Panc1 (cell line): ENCODE data around the gene SPC25. TPM values are rescaled to one million over a fixed set of nuclear protein-coding genes. Genes with fewer than 3 reads are reported as not detected.

Experiments used
- ATAC-seq: fragments of 200-7000 bp; cut with Tn5 transposase; 2 replicates; pipeline ENCODE4 v1.9.1; 2020; ENCODE audit warnings: mild to moderate bottlenecking, moderate library complexity
- BruUV-seq: library from RNA; stranded (reverse); fragments of 400-500 nt; replicated peaks from 2 replicates; lab custom pipeline; 2021; lab: Mats Ljungman, UMichigan
- CTCF ChIA-PET: fragments of 300-600 bp; sonication (Branson Sonifier 250); formaldehyde crosslinking; loops from one replicate; lab custom pipeline; 2022; ENCODE audit warnings: antibody characterized with exemption; lab: Charles Lee
- POLR2A ChIA-PET: fragments of 300-600 bp; sonication (Branson Sonifier 250); formaldehyde crosslinking; loops from one replicate; lab custom pipeline; 2022; ENCODE audit warnings: antibody characterized with exemption; lab: Charles Lee
- DNase-seq: peaks from one replicate; pipeline ENCODE4 v3.0.0-alpha.2; 2010; ENCODE audit warnings: low read depth, low spot score
- H3K27ac ChIP-seq: 2 replicates; pipeline ENCODE4 v1.5.1; 2011; ENCODE audit warnings: mild to moderate bottlenecking, low read length, inconsistent platforms
- H3K27me3 ChIP-seq: fragments of 200-500 bp; sonication (Bioruptor generic); 2 replicates; pipeline ENCODE4 v1.6.0; 2014; ENCODE audit warnings: low read length, inconsistent platforms; ENCODE audit not compliant: control insufficient read depth, insufficient read depth
- H3K36me3 ChIP-seq: fragments of 200-500 bp; sonication (Bioruptor generic); 2 replicates; pipeline ENCODE4 v1.5.1; 2014; ENCODE audit warnings: inconsistent platforms, mild to moderate bottlenecking, low read length, moderate library complexity; ENCODE audit not compliant: control insufficient read depth, insufficient read depth
- H3K4me1 ChIP-seq: 2 replicates; pipeline ENCODE4 v1.5.1; 2011; ENCODE audit warnings: inconsistent platforms, mild to moderate bottlenecking, low read length, moderate library complexity; ENCODE audit not compliant: control insufficient read depth, insufficient read depth
- H3K4me3 ChIP-seq, 2 experiments: 2 replicates each; pipeline ENCODE4 v1.5.1; 2011 to 2012; ENCODE audit warnings: low read depth in 2 of 2, low read length in 2 of 2, mild to moderate bottlenecking in 2 of 2, inconsistent platforms in 1 of 2, moderate library complexity in 1 of 2
- H3K9me3 ChIP-seq: fragments of 200-500 bp; sonication (Bioruptor generic); 2 replicates; pipeline ENCODE4 v1.5.1; 2014; ENCODE audit warnings: low read depth, mild to moderate bottlenecking, inconsistent platforms, low read length, moderate library complexity; ENCODE audit not compliant: control insufficient read depth, insufficient read depth
- CTCF ChIP-seq: fragments of 450-650 bp; IDR thresholded peaks from 2 replicates; pipeline ENCODE4 v1.5.1; 2017; ENCODE audit warnings: mild to moderate bottlenecking
- POLR2AphosphoS5 ChIP-seq: IDR thresholded peaks from 2 replicates; pipeline ENCODE4 v1.6.1; 2012; ENCODE audit warnings: mild to moderate bottlenecking, low read depth, low read length, moderate library complexity
- REST ChIP-seq, 2 experiments: IDR thresholded peaks; 2 replicates each; pipeline ENCODE4 v1.6.1; 2011 to 2012; ENCODE audit warnings: low read depth in 2 of 2, control low read depth in 1 of 2, low read length in 1 of 2, mild to moderate bottlenecking in 1 of 2, moderate library complexity in 1 of 2; ENCODE audit not compliant: insufficient read depth in 1 of 2
- SIN3A ChIP-seq: IDR thresholded peaks from 2 replicates; pipeline ENCODE4 v1.6.1; 2012; ENCODE audit warnings: low read depth, mild to moderate bottlenecking, low read length, moderate library complexity, borderline replicate concordance; ENCODE audit not compliant: insufficient read depth
- TCF7L2 ChIP-seq: IDR thresholded peaks from 2 replicates; pipeline ENCODE4 v1.6.1; 2011; ENCODE audit warnings: mild to moderate bottlenecking, low read depth, low read length, inconsistent platforms
- in situ Hi-C: cut with HindIII; loops from 2 replicates; pipeline ENCODE4 v1.10.0; 2016; ENCODE audit warnings: low sequenced_read_pairs, low pct_unique_long_range_greater_than_20kb
- intact Hi-C: fragments of 100-400 bp; cut with micrococcal nuclease; formaldehyde crosslinking; loops from one replicate; pipeline ENCODE4 v1.10.0; 2022; ENCODE audit not compliant: unreplicated experiment
- total RNA-seq: library from RNA; stranded (reverse); gene quantifications from one replicate; pipeline ENCODE4 v1.2.1, GENCODE V29; 2021; ENCODE audit not compliant: unreplicated experiment

SPC25 gene
- total RNA-seq, 1 experiment from 2014 or later: 21.1 TPM

GRCh38 chr2:168821992-168822391 is 68.2 kb downstream of the SPC25 start:
- ChIA-PET POLR2A (no interaction called here), CTCF (no interaction called here)
- Histone ChIP-seq H3K27ac (no peak overlapping the region), H3K9me3 (no peaks in the 10 kb centered on the region), H3K4me3 (no peak overlapping the region), H3K27me3 (no peaks in the 10 kb centered on the region), H3K4me1 (no peaks in the 10 kb centered on the region), H3K36me3 (no peaks in the 10 kb centered on the region)
- ATAC-seq (no peak), DNase-seq (no peak)
- TF ChIP-seq TCF7L2 (no peak), POLR2AphosphoS5 (no peak), CTCF (no peak), SIN3A (no peak)
- intact Hi-C loops (no loop called here), in situ Hi-C loops (no loop called here)
- no TSS peak for BruUV-seq

- no peaks in the 10 kb centered on the region for H3K4me1 ChIP-seq
- DNase-seq (no peak), ATAC-seq (no peak)
- H3K27me3 ChIP-seq: no peaks in the 10 kb centered on the region
- no peak overlapping the region for H3K27ac ChIP-seq
- intact Hi-C loops (no loop called here), in situ Hi-C loops (no loop called here)
- POLR2A ChIA-PET: no interaction called here
- no peaks in the 10 kb centered on the region for H3K9me3 ChIP-seq
- no peak overlapping the region for H3K4me3 ChIP-seq
- TF ChIP-seq REST (IDR thresholded peaks at IDR 0.05; ENCODE audit: insufficient read depth in 1 of 2, low read depth in 2 of 2, low read length in 1 of 2): no peak
- no peak for TF ChIP-seq CTCF
- TF ChIP-seq TCF7L2: no peak
- no peak for TF ChIP-seq POLR2AphosphoS5
- no peak for TF ChIP-seq SIN3A
- CTCF ChIA-PET: no interaction called here
- BruUV-seq: no TSS peak
- no peaks in the 10 kb centered on the region for H3K36me3 ChIP-seq
Measured at GRCh38 chr2:168821577-168821976, 68.7 kb downstream of the SPC25 start.

Other genes with a start within 250 kb of the SPC25 start
- not detected for gene NOSTRIN, start 87.8 kb downstream of the SPC25 start, total RNA-seq
- gene G6PC2, start 10.9 kb upstream of the SPC25 start, total RNA-seq: not detected
- gene ABCB11, start 140.9 kb upstream of the SPC25 start, total RNA-seq: 0.05 TPM
- gene DHRS9, start 179.1 kb upstream of the SPC25 start, total RNA-seq: 0.21 TPM